ENCODE results near the gene FAT4.

FAT4 gene

DNA sequence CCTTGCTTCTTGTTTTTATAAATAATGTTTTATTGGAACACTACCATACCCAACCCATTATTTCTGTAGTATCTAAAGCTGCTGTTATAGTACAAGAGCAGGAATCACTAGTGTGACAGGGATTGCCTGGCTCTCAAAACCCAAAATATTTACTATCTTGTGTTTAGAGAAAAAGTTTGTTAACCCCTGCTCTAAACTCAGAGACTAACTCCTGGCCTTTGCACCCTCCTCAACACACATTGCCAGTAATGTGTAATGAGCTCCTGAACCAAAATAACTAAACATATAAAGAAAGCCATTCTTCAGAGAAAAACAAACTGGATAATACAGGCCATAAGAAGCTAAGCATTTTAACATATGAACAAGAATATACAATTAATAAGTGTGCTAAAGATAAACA, 8.2 kb upstream of the FAT4 start:
- TF ChIP-seq CTCF (conservative IDR thresholded peaks at IDR 0.05; ENCODE audit: low read depth, low read length), result no peak
- no peak overlapping the region for H3K4me3 ChIP-seq (ENCODE audit: low read length)
- DNase-seq (ENCODE audit: low read depth), result no peak

DNA sequence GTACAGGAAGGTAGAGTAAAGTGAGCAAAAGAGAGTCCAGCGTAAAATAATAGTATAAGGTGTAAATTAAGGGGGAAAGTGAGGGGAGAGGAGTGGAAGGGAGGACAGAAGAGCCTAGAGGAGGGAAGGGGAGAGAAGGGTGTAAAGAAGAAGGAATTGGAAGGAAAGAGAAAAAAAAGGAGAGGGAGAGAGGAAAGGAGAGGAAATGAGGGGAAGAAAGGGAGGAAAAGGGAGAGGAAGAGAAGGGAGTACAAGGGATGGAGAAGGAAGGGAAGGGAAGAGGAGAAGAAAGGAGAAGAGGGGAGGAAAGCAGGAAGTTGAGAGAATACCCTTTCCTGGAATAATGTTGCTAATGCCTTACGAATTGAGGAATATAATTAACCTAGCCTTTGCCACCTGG, 3.3 kb upstream of the FAT4 start:
- no peak for TF ChIP-seq CTCF (conservative IDR thresholded peaks at IDR 0.05; ENCODE audit: low read depth, low read length)
- H3K4me3 ChIP-seq (ENCODE audit: low read length), result no peak overlapping the region
- no peak for DNase-seq (ENCODE audit: low read depth)

DNA sequence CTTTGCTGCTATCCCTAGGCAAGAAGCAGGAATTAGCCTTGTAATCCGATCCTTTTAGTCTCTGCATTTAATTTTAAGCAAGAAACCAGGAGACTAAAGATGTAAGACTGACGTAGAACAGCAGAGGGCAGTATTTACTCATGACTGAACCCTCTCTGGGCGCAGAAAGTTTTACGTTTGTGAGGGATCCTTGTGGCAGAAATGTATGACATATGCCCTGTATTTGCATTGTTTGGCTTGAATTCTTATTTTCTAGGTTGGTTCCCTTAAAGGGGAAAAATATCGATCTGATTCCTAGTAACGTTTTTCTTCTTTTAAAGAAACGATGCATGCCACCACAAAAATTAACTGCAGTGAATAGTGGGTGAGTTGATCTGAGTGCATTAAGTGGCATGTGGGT, 1.3 kb upstream of the FAT4 start:
- peak; percentile 77 for TF ChIP-seq CTCF (conservative IDR thresholded peaks at IDR 0.05; ENCODE audit: low read depth, low read length)
- no peak overlapping the region for H3K4me3 ChIP-seq (ENCODE audit: low read length)
- DNase-seq (ENCODE audit: low read depth), result peak; percentile 76

GRCh38 chr4:125313989-125314667, 627 bp upstream of the FAT4 start:
- peak; percentile 50 for DNase-seq (ENCODE audit: low read depth)
- peak overlapping the region; percentile 88 for H3K4me3 ChIP-seq (ENCODE audit: low read length)
- no peak for TF ChIP-seq CTCF (conservative IDR thresholded peaks at IDR 0.05; ENCODE audit: low read depth, low read length)

- peak overlapping the region; percentile 88 for H3K4me3 ChIP-seq (ENCODE audit: low read length)
- DNase-seq (ENCODE audit: low read depth), result no peak
- TF ChIP-seq CTCF (conservative IDR thresholded peaks at IDR 0.05; ENCODE audit: low read depth, low read length), result peak; percentile 21
Measured at GRCh38 chr4:125315576-125316400, 1.0 kb downstream of the FAT4 start.

GRCh38 chr4:125316401-125316790, 1.6 kb downstream of the FAT4 start:
- H3K4me3 ChIP-seq (ENCODE audit: low read length), result peak overlapping the region; percentile 88
- no peak for DNase-seq (ENCODE audit: low read depth)
- TF ChIP-seq CTCF (conservative IDR thresholded peaks at IDR 0.05; ENCODE audit: low read depth, low read length), result no peak
